Measurements from ENCODE around the gene DCUN1D2.
"Not testable (repeated sequence)": the region's sequence is repeated elsewhere in the genome, so short reads cannot be mapped to it uniquely, and the experiment has no call there.

DCUN1D2 gene

GRCh38 chr13:113489171-113489548 lies 1.4 kb downstream of the DCUN1D2 start:
- DNase-seq: no peak

- DNase-seq: no peak
Measured at GRCh38 chr13:113488283-113488682, 2.2 kb downstream of the DCUN1D2 start.

- DNase-seq: no peak
Measured at GRCh38 chr13:113486698-113487097, 3.8 kb downstream of the DCUN1D2 start.

- DNase-seq: no peak
Measured at GRCh38 chr13:113485545-113485944, 5.0 kb downstream of the DCUN1D2 start.

GRCh38 chr13:113483504-113484293 lies 6.8 kb downstream of the DCUN1D2 start:
- DNase-seq: no peak

GRCh38 chr13:113483081-113483480 lies 7.4 kb downstream of the DCUN1D2 start:
- DNase-seq: no peak

- no peak for DNase-seq
Measured at GRCh38 chr13:113479179-113479578, 11.3 kb downstream of the DCUN1D2 start.

- no peak for DNase-seq
Measured at GRCh38 chr13:113477724-113478123, 12.8 kb downstream of the DCUN1D2 start.

- no peak for DNase-seq
Measured at GRCh38 chr13:113476811-113477210, 13.7 kb downstream of the DCUN1D2 start.

- DNase-seq: no peak
Measured at GRCh38 chr13:113475911-113476310, 14.6 kb downstream of the DCUN1D2 start.

GRCh38 chr13:113475280-113475679 lies 15.2 kb downstream of the DCUN1D2 start:
- no peak for DNase-seq

GRCh38 chr13:113474179-113474578 lies 16.3 kb downstream of the DCUN1D2 start:
- no peak for DNase-seq

- DNase-seq: no peak
Measured at GRCh38 chr13:113472355-113473025, 18.0 kb downstream of the DCUN1D2 start.

- DNase-seq: no peak
Measured at GRCh38 chr13:113471844-113472243, 18.7 kb downstream of the DCUN1D2 start.

- DNase-seq: not testable (repeated sequence)
Measured at GRCh38 chr13:113470635-113471163, 19.8 kb downstream of the DCUN1D2 start.

GRCh38 chr13:113470073-113470472 lies 20.4 kb downstream of the DCUN1D2 start:
- no peak for DNase-seq

GRCh38 chr13:113469582-113469981 lies 20.9 kb downstream of the DCUN1D2 start:
- DNase-seq: no peak

GRCh38 chr13:113468472-113469201 lies 21.9 kb downstream of the DCUN1D2 start:
- no peak for DNase-seq

- DNase-seq: no peak
Measured at GRCh38 chr13:113468029-113468428, 22.5 kb downstream of the DCUN1D2 start.

- no peak for DNase-seq
Measured at GRCh38 chr13:113466383-113466782, 24.1 kb downstream of the DCUN1D2 start.

GRCh38 chr13:113465300-113465699 lies 25.2 kb downstream of the DCUN1D2 start:
- no peak for DNase-seq

- DNase-seq: no peak
Measured at GRCh38 chr13:113464476-113464875, 26.0 kb downstream of the DCUN1D2 start.

- DNase-seq: no peak
Measured at GRCh38 chr13:113461022-113461751, 29.3 kb downstream of the DCUN1D2 start.
